Naive B cell (primary cell): ENCODE measurements around the gene IL20RA. TPM values are rescaled to one million over a fixed set of nuclear protein-coding genes. Genes with fewer than 3 reads are reported as not detected.
"Not testable (repeated sequence)": the region's sequence is repeated elsewhere in the genome, so short reads cannot be mapped to it uniquely, and the experiment has no call there.

Experiments used
- ATAC-seq, 2 donors: fragments of 150-1000 bp; cut with Tn5 transposase; 2 replicates each; pipeline ENCODE4 v1.10.0; 2021; ENCODE audit warnings: low read depth in 2 of 2, mild to moderate bottlenecking in 2 of 2, moderate library complexity in 2 of 2
- DNase-seq: peaks from one replicate; pipeline ENCODE4 v3.0.0; 2022
- H3K27ac Mint-ChIP-seq, 6 donors: one replicate each; pipeline ENCODE4 v1.8.0; 2020 to 2022; ENCODE audit warnings: mild to moderate bottlenecking in 6 of 6, mixed read lengths in 6 of 6, moderate library complexity in 5 of 6, inconsistent platforms in 2 of 6
- H3K27me3 Mint-ChIP-seq, 3 donors: one replicate each; pipeline ENCODE4 v1.8.0; 2021 to 2022; ENCODE audit warnings: mixed read lengths in 3 of 3, mild to moderate bottlenecking in 1 of 3
- H3K36me3 Mint-ChIP-seq, 2 donors: one replicate each; pipeline ENCODE4 v1.8.0; 2020 to 2022; ENCODE audit warnings: mixed read lengths in 2 of 2, inconsistent platforms in 1 of 2, mild to moderate bottlenecking in 1 of 2
- H3K4me1 Mint-ChIP-seq, 3 donors: one replicate each; pipeline ENCODE4 v1.8.0; 2020 to 2022; ENCODE audit warnings: mixed read lengths in 3 of 3, inconsistent platforms in 1 of 3, mild to moderate bottlenecking in 1 of 3, moderate library complexity in 1 of 3
- H3K4me3 Mint-ChIP-seq, 8 donors: one replicate each; pipeline ENCODE4 v1.8.0; 2020 to 2022; ENCODE audit warnings: mild to moderate bottlenecking in 8 of 8, mixed read lengths in 8 of 8, moderate library complexity in 8 of 8, inconsistent platforms in 2 of 8
- H3K9me3 Mint-ChIP-seq, 7 donors: one replicate each; pipeline ENCODE4 v1.8.0; 2020 to 2022; ENCODE audit warnings: mixed read lengths in 7 of 7, mild to moderate bottlenecking in 5 of 7, inconsistent platforms in 2 of 7, moderate library complexity in 1 of 7
- polyA plus RNA-seq, 6 donors: library from polyadenylated mRNA; unstranded; fragments of 300-500 nt; fragmentation: Illumina TruSeq; gene quantifications; one replicate each; pipeline ENCODE4 v1.2.3, GENCODE V29; 2021; ENCODE audit warnings: low read depth in 6 of 6

Gene IL20RA
- polyA plus RNA-seq, 6 donors from 2014 or later = not detected

DNA sequence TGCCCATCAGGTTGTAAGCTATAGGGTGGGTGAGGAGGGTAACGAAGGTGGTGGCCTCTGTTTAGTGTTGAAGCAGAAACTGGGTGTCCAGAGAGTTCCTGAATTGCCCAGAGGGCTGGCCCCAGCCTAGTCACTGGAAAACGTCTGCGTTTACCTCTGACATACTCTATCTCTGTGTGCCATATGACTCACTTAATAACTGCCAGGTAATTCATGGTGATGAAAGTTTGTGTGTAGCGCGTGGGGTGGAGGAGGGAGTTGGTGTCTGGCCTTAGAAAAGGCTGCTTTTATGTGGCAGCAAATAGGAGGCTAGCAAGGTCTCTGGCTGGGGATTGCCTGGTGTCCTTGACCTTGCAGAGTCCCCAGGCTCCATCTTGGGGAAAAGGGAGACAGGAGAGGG lies 75.3 kb downstream of the IL20RA start:
- Mint-ChIP-seq H3K27me3 (peaks cover 8 to 35% (median 9%) of the 10 kb centered on the region in 3 donors), H3K36me3 (no peaks in the 10 kb centered on the region), H3K9me3 (no peaks in the 10 kb centered on the region), H3K4me1 (peaks cover 8 to 11% (median 10%) of the 10 kb centered on the region in 3 donors), H3K27ac (no peak overlapping the region), H3K4me3 (no peak overlapping the region)
- no peak for ATAC-seq
- DNase-seq = no peak

DNA sequence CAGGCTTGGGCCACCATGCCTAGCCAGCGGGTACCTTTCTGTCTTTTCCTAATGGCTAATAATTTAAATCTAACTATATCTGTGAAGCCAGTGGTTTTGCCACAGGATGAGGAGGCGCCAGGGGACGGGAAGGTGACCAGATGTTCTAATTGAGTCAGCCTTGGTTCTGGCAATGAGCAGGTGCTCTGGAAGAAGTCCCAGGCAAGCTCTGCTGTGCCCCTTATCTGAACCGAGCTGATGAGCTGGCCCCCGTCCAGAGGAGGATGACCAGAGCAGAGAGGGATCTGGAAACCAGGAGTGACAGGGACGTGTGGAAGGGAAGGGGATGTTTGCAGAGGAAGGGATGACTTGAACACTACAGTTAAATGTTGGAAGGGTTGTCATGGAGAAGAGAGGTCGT lies 75.9 kb downstream of the IL20RA start:
- H3K9me3 Mint-ChIP-seq = no peaks in the 10 kb centered on the region
- no peak for DNase-seq
- no peaks in the 10 kb centered on the region for H3K36me3 Mint-ChIP-seq
- peaks cover 8 to 35% (median 9%) of the 10 kb centered on the region in 3 donors for H3K27me3 Mint-ChIP-seq
- H3K4me1 Mint-ChIP-seq = peaks cover 8 to 11% (median 8%) of the 10 kb centered on the region in 3 donors
- no peak for ATAC-seq
- H3K27ac Mint-ChIP-seq = peak overlapping the region in 2 of 6 donors; percentile 4 to 9
- H3K4me3 Mint-ChIP-seq = no peak overlapping the region

DNA sequence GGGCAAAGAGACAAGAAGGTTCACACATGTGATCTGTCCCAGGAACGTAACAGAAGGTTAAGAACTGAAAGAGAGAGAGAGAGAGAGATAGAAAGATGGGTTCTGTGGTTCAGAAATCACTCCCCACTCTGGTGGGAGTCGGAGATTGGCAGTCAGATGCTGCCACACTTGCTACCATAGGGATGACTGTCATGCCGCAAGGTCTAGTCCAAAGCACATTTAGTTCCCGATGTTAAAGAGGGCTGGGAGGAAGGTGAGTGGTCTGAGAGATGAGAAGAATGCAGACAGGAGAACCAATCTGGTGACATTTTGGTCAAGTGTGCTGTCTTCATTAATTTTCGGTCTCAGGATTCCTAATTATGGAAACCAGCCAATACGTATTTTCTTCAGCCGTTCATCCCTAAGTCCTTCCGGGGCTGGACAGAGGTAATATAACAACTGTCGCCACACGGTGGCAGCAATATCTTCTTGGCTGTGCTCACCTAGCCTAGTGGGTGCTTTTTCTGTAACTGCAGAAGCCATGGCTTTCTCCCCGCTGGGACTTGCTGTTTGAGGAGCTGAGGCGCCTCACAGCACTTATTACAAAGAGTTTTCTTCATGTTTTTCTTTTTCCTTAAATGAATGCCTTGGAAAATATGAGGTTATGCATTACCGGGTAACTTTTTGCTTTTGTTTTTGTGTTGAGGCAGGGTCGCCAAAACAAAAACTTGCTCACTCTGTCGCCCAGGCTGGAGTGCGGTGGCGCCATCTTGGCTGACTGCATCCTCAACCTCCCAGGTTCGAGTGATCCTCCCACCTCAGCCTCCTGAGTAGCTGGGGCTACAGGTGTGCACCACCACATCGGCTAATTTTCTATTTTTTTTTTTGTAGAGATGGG lies 76.7 kb downstream of the IL20RA start:
- peak; percentile 92 to 99 for ATAC-seq

DNA sequence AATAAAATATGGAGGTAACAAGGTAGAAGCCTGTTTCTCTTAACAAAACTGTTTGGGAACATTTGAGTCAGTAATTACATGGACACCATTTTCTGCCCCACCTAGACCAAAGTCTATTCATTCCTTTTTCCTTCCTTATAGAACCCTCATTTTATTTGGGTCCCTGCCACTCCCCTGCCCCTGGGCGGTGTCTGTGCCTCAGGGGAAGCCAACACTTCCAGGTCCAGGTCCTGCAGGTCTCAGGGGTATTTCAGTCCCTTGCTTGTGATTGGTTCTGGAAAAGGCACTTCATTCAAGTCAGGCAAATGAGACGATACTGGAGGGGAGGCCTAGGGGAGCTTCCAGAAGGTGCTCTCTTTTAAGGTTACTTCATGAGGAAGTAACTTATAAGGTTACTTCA lies 80.4 kb downstream of the IL20RA start:
- Mint-ChIP-seq H3K9me3 (no peaks in the 10 kb centered on the region), H3K27ac (no peak overlapping the region), H3K4me3 (no peak overlapping the region), H3K27me3 (peaks cover 8 to 29% (median 9%) of the 10 kb centered on the region in 3 donors), H3K36me3 (no peaks in the 10 kb centered on the region), H3K4me1 (peaks cover 8 to 11% (median 8%) of the 10 kb centered on the region in 3 donors)
- ATAC-seq (no peak), DNase-seq (no peak)

More for the DNA sequence above, 76.7 kb downstream of the IL20RA start:
- H3K4me3 Mint-ChIP-seq = no peak overlapping the region
- H3K27ac Mint-ChIP-seq = peak overlapping the region in 1 of 6 donors; percentile 21
- H3K27me3 Mint-ChIP-seq = peaks cover 8 to 35% (median 9%) of the 10 kb centered on the region in 3 donors
- no peaks in the 10 kb centered on the region for H3K9me3 Mint-ChIP-seq
- H3K36me3 Mint-ChIP-seq = no peaks in the 10 kb centered on the region
- peaks cover 8 to 11% (median 8%) of the 10 kb centered on the region in 3 donors for H3K4me1 Mint-ChIP-seq
- peak; percentile 42 for DNase-seq

DNA sequence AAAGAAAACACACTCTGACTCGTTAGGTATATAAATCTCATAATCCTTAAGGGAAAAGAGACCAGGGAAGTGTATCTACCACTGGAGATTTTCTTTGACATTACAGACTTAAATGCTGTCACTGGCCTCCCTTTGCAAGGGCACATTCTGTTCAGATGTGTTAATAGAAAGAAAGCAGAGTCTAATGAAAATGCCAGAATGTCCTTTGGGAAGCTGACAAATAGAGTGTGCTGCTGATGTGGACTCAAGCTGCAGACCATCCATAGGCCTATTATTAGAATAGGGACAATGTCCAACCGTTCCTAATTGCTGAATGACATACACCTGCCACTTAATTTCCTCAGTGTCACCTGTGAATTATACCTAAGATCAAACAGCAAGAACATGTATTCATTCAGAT lies 81.5 kb downstream of the IL20RA start:
- ATAC-seq = no peak
- DNase-seq = no peak
- Mint-ChIP-seq H3K4me3 (no peak overlapping the region), H3K9me3 (no peaks in the 10 kb centered on the region), H3K4me1 (peaks cover 4 to 9% (median 7%) of the 10 kb centered on the region in 3 donors), H3K27me3 (peaks cover 7 to 20% (median 9%) of the 10 kb centered on the region in 3 donors), H3K36me3 (no peaks in the 10 kb centered on the region), H3K27ac (no peak overlapping the region)

DNA sequence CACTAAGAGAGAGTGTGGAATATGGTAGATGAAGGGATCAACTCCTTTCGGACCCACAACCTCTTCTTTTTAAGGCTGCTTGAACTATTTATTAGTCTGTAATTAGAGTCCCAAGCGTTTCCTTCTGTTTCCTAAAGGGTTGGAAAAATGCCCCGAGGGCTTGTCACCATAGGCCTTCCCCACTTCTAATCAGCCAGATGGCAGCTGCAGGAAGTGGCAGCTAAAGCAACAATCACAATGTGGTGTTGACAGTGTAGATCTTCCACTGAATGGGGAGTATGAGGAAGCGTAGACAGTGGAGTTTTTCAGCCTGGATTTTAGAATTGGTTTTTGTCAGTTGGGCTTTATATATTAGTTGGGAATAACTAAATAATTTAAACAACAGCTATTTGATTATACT lies 82.1 kb downstream of the IL20RA start:
- peaks cover 1 to 3% (median 1%) of the 10 kb centered on the region in 3 donors for H3K4me1 Mint-ChIP-seq
- no peak overlapping the region for H3K27ac Mint-ChIP-seq
- peaks cover 4 to 16% (median 6%) of the 10 kb centered on the region in 3 donors for H3K27me3 Mint-ChIP-seq

DNA sequence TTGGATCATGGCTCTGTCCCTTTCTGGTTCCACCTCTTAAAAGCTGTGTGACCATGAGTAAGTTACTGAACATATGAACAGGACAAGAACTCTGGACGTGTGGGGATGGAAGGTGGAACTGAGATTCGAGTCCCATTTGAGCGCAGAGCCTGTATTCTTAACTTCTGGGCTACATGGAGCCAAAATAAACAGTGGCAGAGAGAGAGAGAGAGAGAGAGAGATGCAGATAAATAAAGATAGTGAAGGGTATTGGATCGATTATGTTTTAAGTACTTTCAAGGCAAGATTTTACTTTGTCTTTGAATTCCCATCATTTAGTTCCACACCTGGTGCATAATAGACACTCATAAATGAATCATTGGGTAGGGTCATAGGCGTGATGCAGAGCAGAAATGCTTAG lies 82.9 kb downstream of the IL20RA start:
- Mint-ChIP-seq H3K36me3 (no peaks in the 10 kb centered on the region), H3K4me3 (no peak overlapping the region), H3K27ac (no peak overlapping the region), H3K4me1 (peaks cover 5% of the 10 kb centered on the region in 3 donors), H3K9me3 (no peaks in the 10 kb centered on the region), H3K27me3 (peaks cover 0 to 7% (median 0%) of the 10 kb centered on the region in 3 donors)
- DNase-seq (no peak), ATAC-seq (no peak)

More for the DNA sequence above, 82.1 kb downstream of the IL20RA start:
- DNase-seq (no peak), ATAC-seq (no peak)
- H3K4me3 Mint-ChIP-seq = peak overlapping the region in 1 of 8 donors; percentile 3
- H3K9me3 Mint-ChIP-seq = no peaks in the 10 kb centered on the region
- no peaks in the 10 kb centered on the region for H3K36me3 Mint-ChIP-seq

DNA sequence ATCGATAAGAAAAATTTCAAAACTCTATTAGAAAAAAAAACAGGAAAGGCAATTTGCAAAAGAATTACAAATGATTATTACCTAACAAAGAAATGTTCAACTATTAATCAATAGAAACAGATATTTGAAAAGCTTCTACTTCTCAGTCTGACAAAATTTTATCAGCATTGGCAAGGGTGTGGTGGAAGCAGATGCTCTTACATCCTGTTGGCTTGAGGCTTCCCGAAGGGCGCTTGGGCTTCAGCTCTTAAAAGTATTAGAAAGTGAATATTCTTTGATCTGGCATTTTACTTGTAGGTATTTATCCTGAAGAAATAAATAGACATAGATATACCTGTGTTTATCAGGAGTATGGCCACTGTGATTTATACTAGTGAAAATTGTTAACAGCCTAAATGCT lies 84.0 kb downstream of the IL20RA start:
- ATAC-seq = no peak
- H3K27ac Mint-ChIP-seq = peak overlapping the region in 1 of 6 donors; percentile 18
- H3K9me3 Mint-ChIP-seq = no peaks in the 10 kb centered on the region
- H3K4me3 Mint-ChIP-seq = no peak overlapping the region
- peaks cover 8 to 10% (median 8%) of the 10 kb centered on the region in 3 donors for H3K4me1 Mint-ChIP-seq
- DNase-seq = no peak
- no peaks in the 10 kb centered on the region for H3K36me3 Mint-ChIP-seq
- no peaks in the 10 kb centered on the region for H3K27me3 Mint-ChIP-seq

DNA sequence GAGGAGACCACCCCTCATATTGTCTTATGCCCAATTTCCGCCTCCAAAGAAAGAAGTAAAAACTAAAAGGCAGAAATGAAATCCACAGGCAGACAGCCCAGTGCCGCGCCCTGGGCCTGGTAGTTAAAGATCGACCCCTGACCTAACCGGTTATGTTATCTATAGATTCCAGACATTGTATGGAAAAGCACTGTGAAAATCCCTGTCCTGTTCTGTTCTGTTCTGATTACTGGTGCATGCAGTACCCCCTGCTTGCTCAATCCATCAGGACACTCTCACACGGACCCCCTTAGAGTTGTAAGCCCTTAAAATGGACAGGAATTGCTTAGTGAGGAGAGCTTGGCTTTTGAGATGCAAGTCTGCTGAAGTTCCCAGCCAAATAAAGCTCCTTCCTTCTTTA lies 84.8 kb downstream of the IL20RA start:
- ATAC-seq, DNase-seq, H3K9me3 Mint-ChIP-seq, H3K27ac Mint-ChIP-seq, H3K27me3 Mint-ChIP-seq, H3K4me1 Mint-ChIP-seq, H3K36me3 Mint-ChIP-seq, H3K4me3 Mint-ChIP-seq: not testable (repeated sequence)

DNA sequence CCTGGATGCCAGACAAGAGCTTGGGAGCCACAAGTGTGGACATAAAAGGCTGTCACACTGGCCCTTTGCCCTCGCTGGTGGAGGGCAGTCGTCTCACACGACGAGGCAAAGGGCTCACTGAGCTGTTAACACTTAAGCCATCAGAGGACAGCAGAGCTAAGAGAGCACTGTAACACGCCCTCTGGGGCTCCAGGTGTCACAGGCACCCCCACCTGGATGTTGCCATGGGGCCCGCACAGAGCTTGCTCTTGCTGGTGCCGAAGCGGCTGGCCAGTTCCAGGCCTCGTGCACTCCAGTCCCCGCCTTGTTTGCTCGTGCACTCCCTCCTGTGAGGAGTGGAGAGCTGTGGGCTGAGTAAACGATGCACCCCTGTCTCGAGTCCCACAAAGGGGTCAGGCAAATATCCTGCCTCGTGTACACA lies 85.3 kb downstream of the IL20RA start:
- no peak overlapping the region for H3K27ac Mint-ChIP-seq
- H3K9me3 Mint-ChIP-seq = no peaks in the 10 kb centered on the region
- H3K4me3 Mint-ChIP-seq = peak overlapping the region in 1 of 8 donors; percentile 20
- no peaks in the 10 kb centered on the region for H3K36me3 Mint-ChIP-seq
- no peak for ATAC-seq
- H3K27me3 Mint-ChIP-seq = no peaks in the 10 kb centered on the region
- peaks cover 8 to 10% (median 8%) of the 10 kb centered on the region in 3 donors for H3K4me1 Mint-ChIP-seq
- no peak for DNase-seq

DNA sequence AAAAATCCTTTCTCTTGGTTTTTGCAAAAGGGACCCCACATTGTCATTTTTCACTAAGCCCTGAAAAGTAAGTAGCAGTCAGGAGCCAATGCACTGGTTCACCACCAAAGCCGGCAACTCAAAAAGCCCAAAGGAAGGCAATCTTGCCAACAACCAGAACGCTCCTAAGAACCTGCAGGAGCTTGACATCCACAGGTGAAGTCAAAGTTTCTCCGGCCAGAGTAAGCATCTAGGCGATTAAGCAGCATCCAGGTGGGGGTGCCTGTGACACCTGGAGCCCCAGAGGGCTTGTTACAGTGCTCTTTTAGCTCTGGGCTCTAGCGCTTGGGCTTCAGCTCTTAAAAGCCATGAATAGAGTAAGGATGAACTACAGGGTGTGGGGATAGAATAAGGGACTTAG lies 86.6 kb downstream of the IL20RA start:
- no peak for ATAC-seq
- no peak overlapping the region for H3K27ac Mint-ChIP-seq
- H3K4me1 Mint-ChIP-seq = peaks cover 8 to 10% (median 8%) of the 10 kb centered on the region in 3 donors
- DNase-seq = no peak
- H3K36me3 Mint-ChIP-seq = no peaks in the 10 kb centered on the region
- H3K27me3 Mint-ChIP-seq = no peaks in the 10 kb centered on the region
- no peaks in the 10 kb centered on the region for H3K9me3 Mint-ChIP-seq
- peak overlapping the region in 2 of 8 donors; percentile 21 to 36 for H3K4me3 Mint-ChIP-seq

DNA sequence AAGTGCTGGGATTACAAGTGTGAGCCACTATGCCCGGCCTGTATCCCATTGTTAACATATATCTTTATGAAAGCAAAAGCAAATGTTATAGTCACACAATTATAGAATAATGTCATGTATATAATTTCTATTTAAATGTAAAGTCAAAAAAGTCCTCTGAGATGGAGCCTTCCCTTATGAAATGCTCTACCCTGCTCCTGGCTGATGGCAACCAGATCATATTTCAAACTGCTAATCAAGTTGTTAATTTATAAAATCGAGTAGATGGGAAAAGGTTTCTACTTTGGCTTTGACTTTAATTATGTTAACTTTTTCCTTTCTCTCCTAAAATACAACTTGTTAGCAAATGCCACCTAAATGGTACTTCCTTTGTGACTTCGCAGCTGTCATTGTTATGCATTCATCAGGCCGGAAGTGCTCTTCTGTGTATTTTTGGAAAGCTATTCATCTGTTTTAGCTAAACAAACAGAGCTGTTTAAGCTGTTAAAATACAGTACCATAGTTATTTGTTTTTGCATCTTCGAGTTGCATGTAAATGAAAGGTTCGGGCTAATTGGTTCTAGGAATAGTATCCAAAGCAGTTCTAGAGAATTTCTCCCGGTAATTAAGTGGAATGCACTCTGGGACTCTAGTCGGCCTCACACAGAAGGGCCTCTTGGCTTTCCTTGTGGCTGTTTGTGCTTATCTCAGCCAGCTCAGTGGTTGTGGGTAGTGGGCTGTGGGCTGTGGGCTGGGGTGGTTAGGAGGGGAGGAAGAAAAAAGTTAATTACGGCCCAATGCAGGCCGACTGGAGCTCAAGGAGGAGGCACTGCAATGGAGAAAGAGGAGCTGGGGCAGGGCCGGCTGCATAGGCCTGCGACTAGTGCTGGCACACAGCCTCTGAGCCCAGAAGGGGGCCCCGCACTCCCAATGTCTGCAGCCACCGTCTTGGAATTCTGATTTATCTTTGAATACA lies 87.9 kb downstream of the IL20RA start:
- Mint-ChIP-seq H3K36me3 (no peaks in the 10 kb centered on the region), H3K27ac (peak overlapping the region in 3 of 6 donors; percentile 1 to 66 (median 45)), H3K4me3 (peak overlapping the region in 7 of 8 donors; percentile 3 to 81 (median 60)), H3K4me1 (peaks cover 8 to 10% (median 8%) of the 10 kb centered on the region in 3 donors), H3K27me3 (no peaks in the 10 kb centered on the region), H3K9me3 (no peaks in the 10 kb centered on the region)
- ATAC-seq (peak; percentile 34 to 52), DNase-seq (no peak)

DNA sequence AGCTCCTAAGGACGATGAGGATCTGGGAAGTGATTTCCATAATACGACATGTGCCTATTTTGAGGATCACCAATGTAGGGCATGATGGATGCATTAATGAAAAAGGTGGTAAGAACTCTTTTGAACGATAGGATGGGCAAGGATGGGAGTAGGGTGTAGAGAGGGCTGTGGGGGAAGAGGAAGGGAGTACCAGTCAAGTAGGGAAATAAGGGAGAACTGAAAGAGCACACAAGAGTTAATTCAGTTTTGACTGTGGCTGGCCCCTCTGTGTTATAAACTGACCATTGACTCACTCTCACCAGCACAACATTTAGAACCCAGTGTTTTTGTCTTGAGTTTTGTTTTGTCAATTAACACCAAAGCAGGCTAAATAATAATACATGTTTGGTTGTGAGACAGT lies 89.6 kb downstream of the IL20RA start:
- H3K27me3 Mint-ChIP-seq = no peaks in the 10 kb centered on the region
- H3K9me3 Mint-ChIP-seq = no peaks in the 10 kb centered on the region
- H3K4me1 Mint-ChIP-seq = peaks cover 8 to 10% (median 8%) of the 10 kb centered on the region in 3 donors
- DNase-seq (no peak), ATAC-seq (no peak)
- peak overlapping the region in 2 of 8 donors; percentile 9 to 44 for H3K4me3 Mint-ChIP-seq
- no peaks in the 10 kb centered on the region for H3K36me3 Mint-ChIP-seq
- peak overlapping the region in 1 of 6 donors; percentile 12 for H3K27ac Mint-ChIP-seq
